K562 (cell line): ENCODE data around the gene TIMM44. TPM values are rescaled to one million over a fixed set of nuclear protein-coding genes. Genes with fewer than 3 reads are reported as not detected.

Experiments
- BRF1 ChIP-seq: IDR thresholded peaks from 3 replicates; pipeline ENCODE4 v1.6.1; 2011; ENCODE audit warnings: borderline replicate concordance, mild to moderate bottlenecking; ENCODE audit not compliant: insufficient read length; ENCODE audit errors: extremely low read depth
- CAMTA2 ChIP-seq: fragments of 250-450 bp; sonication (Bioruptor Pico); conservative IDR thresholded peaks from 2 replicates; pipeline ENCODE4 v1.5.1; 2022
- FIP1L1 ChIP-seq: fragments of 200-400 bp; formaldehyde crosslinking; IDR thresholded peaks from 2 replicates; pipeline ENCODE4 v1.6.1; 2018; ENCODE audit warnings: mild to moderate bottlenecking, low read depth, low read length; ENCODE audit not compliant: poor library complexity, severe bottlenecking
- PATZ1 ChIP-seq: fragments of 250-450 bp; sonication (Bioruptor Pico); IDR thresholded peaks from 2 replicates; pipeline ENCODE4 v1.5.0; 2020; ENCODE audit warnings: mild to moderate bottlenecking, borderline replicate concordance
- PKNOX1 ChIP-seq: fragments of 450-650 bp; IDR thresholded peaks from 2 replicates; pipeline ENCODE4 v1.6.1; 2016
- RBFOX2 ChIP-seq: fragments of 200-400 bp; formaldehyde crosslinking; IDR thresholded peaks from 2 replicates; pipeline ENCODE4 v1.6.1; 2017; ENCODE audit warnings: low read depth, mild to moderate bottlenecking, low read length, moderate library complexity
- SMC3 ChIP-seq: conservative IDR thresholded peaks from 2 replicates; pipeline ENCODE4 v1.6.1; 2011; ENCODE audit warnings: low read depth, low read length, improper control_type of control experiment; ENCODE audit not compliant: insufficient read depth
- SUPT5H ChIP-seq: fragments of 450-650 bp; IDR thresholded peaks from 2 replicates; pipeline ENCODE4 v1.6.1; 2016
- YY1 ChIP-seq, 3 experiments: IDR thresholded peaks; 2 replicates each; pipeline ENCODE4 v1.6.1; 2011; ENCODE audit warnings: low read length in 2 of 3, mild to moderate bottlenecking in 2 of 3, moderate library complexity in 2 of 3, borderline replicate concordance in 1 of 3, control low read depth in 1 of 3, low read depth in 1 of 3; ENCODE audit not compliant: insufficient read depth in 3 of 3, insufficient replicate concordance in 2 of 3, control insufficient read depth in 1 of 3, insufficient read length in 1 of 3; ENCODE audit errors: extremely low read depth in 1 of 3
- ZFP36 ChIP-seq: fragments of 150-350 bp; IDR thresholded peaks from 2 replicates; pipeline ENCODE4 v1.6.1; 2018; ENCODE audit warnings: low read length, low read depth; ENCODE audit not compliant: partially characterized antibody
- ZNF24 ChIP-seq: fragments of 450-650 bp; IDR thresholded peaks from 2 replicates; pipeline ENCODE4 v1.6.1; 2016
- ZNF280A ChIP-seq: fragments of 450-650 bp; IDR thresholded peaks from 2 replicates; pipeline ENCODE4 v1.6.1; 2018; ENCODE audit warnings: mild to moderate bottlenecking, low read depth; ENCODE audit not compliant: partially characterized antibody
- polyA plus RNA-seq, 8 experiments: library from polyadenylated mRNA; depleted of rRNA in 4 of 8; stranded (reverse) in 5 of 8; unstranded in 3 of 8; fragments of >200 nt; fragmentation: Nextera tagmentation in 2 of 8; fragmentation: Illumina TruSeq in 1 of 8; extraction: Ambion mirVana in 2 of 8; extraction: Trizol in 1 of 8; gene quantifications; 2 replicates each; pipeline versions ENCODE4 v1.2.1 to v1.2.3, GENCODE V29; 2011 to 2014; ENCODE audit warnings: inconsistent platforms in 1 of 8, missing spikeins in 1 of 8
- total RNA-seq, 7 experiments: library from RNA; depleted of rRNA in 6 of 7; stranded (reverse); fragments of >200 nt in 6 of 7; fragmentation: Illumina TruSeq in 2 of 7; extraction: Trizol in 2 of 7; gene quantifications; 2 replicates each; pipeline versions ENCODE4 v1.2.1 to v1.2.3, GENCODE V29; 2011 to 2021; ENCODE audit warnings: low replicate concordance in 1 of 7
- TF ChIP-seq, protein P1 (sequence below), 3 experiments: IDR thresholded peaks in 2 of 3; conservative IDR thresholded peaks in 1 of 3; 2 replicates each; pipeline ENCODE4 v1.5.1; 2011 to 2012; ENCODE audit warnings: low read length in 3 of 3, mild to moderate bottlenecking in 3 of 3, control low read depth in 2 of 3, improper control_type of control experiment in 1 of 3, inconsistent platforms in 1 of 3, low read depth in 1 of 3, mixed read lengths in 1 of 3, moderate library complexity in 1 of 3; ENCODE audit not compliant: insufficient read depth in 2 of 3

TIMM44 gene
- total and polyA plus RNA-seq, 9 of the 15 experiments (the other 6 are each of a cell fraction or from before 2014, with no cell fraction given), result 10.3 to 231 (median 89.3) TPM

DNA sequence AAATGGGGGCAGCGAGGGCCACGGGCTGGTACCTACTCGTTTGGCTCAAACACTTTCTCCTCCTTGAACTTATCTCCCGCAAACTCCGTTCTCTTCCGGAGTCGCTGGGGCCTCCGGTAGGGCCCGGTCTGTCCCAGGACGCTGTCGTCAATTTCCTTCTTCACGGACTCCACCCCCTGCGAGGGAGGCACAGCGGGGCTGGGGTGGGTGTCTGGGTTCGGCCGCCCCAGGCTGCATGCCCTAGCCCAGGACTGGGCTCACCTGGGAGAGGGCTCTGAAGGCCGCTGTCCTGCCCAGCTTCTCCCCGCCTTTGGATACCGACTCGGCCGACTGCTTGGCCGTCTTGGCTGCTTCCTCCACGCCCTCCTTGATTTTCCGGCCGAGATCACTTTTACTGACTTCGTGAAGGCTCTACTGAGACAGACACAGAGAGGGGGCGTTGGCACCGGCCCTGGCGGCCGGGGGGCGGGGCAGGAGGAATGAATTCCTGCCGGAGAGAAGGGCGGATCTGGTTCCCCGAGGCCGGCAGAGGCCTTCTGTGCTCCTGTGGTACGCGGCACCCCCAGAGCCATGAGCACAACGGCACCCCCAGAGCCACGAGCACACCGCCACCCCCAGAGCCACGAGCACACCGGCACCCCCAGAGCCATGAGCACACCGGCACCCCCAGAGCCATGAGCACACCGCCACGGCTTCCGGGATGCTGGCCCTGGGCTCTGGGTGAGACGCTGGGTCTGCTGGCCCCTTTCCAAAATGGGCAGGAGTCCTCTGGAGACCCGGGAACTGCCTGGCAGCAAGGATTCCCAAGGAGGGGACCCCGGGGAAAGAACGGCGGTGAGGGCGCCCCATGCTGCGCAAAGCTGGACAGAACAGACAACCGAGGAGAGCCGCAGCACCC is 9.4 kb downstream of the TIMM44 start (continued):
- TF ChIP-seq, protein P1, sequence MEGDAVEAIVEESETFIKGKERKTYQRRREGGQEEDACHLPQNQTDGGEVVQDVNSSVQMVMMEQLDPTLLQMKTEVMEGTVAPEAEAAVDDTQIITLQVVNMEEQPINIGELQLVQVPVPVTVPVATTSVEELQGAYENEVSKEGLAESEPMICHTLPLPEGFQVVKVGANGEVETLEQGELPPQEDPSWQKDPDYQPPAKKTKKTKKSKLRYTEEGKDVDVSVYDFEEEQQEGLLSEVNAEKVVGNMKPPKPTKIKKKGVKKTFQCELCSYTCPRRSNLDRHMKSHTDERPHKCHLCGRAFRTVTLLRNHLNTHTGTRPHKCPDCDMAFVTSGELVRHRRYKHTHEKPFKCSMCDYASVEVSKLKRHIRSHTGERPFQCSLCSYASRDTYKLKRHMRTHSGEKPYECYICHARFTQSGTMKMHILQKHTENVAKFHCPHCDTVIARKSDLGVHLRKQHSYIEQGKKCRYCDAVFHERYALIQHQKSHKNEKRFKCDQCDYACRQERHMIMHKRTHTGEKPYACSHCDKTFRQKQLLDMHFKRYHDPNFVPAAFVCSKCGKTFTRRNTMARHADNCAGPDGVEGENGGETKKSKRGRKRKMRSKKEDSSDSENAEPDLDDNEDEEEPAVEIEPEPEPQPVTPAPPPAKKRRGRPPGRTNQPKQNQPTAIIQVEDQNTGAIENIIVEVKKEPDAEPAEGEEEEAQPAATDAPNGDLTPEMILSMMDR (IDR thresholded peaks at IDR 0.05 in 2 of 3, conservative IDR thresholded peaks at IDR 0.05 in 1 of 3; ENCODE audit: insufficient read depth in 2 of 3, low read depth in 1 of 3, low read length in 3 of 3), result 0 out of 6 replicates have a peak, but pooled peaks of 1 of the 3 experiments have one; percentile 9
- TF ChIP-seq BRF1 (no peak), FIP1L1 (peak; percentile 47), YY1 (IDR thresholded peaks at IDR 0.05; ENCODE audit: borderline replicate concordance in 1 of 3, control insufficient read depth in 1 of 3, extremely low read depth in 1 of 3, insufficient read depth in 3 of 3, insufficient read length in 1 of 3, insufficient replicate concordance in 2 of 3, low read depth in 1 of 3, low read length in 2 of 3) (no peak), PATZ1 (CRISPR knock-in tag) (no peak), ZFP36 (no peak), ZNF280A (no peak), SMC3 (no peak), ZNF24 (no peak), SUPT5H (no peak), CAMTA2 (no peak), PKNOX1 (no peak), RBFOX2 (peak; percentile 53)
- TF ChIP-seq, all 486 proteins: peak for 4
